ENCODE data around the gene TBC1D8. TPM values are rescaled to one million over a fixed set of nuclear protein-coding genes. Genes with fewer than 3 reads are reported as not detected.
"Not testable (repeated sequence)": the region's sequence is repeated elsewhere in the genome, so short reads cannot be mapped to it uniquely, and the experiment has no call there.

TBC1D8 gene
- total RNA-seq, 1 experiment from 2014 or later = 5.1 TPM

DNA sequence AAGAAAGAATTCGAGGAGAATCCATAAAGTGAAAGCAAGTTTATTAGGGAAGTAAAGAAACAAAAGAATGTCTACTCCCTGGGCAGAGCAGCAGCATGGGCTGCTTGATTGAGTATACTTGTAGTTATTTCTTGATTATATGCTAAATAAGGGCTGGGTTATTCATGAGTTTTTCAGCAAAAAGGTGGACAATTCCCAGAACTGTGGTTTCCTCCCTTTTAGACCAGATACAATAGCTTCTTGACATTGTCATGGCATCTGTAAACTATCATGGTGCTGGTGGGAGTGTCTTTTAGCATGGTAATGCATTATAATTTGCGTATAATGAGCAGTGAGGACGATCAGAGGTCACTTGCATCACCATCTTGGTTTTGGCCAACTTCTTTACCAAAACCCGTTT is 25.6 kb upstream of the TBC1D8 start:
- Histone ChIP-seq H3K27ac (ENCODE audit: low read depth, low read length, poor library complexity, severe bottlenecking) (no peak overlapping the region), H3K4me1 (ENCODE audit: insufficient read depth, low read length, poor library complexity, severe bottlenecking) (no peaks in the 10 kb centered on the region), H3K4me3 (ENCODE audit: low read depth, low read length, poor library complexity, severe bottlenecking) (no peak overlapping the region), H3K36me3 (ENCODE audit: insufficient read depth, low read length, poor library complexity, severe bottlenecking) (no peaks in the 10 kb centered on the region), H3K27me3 (replicated peaks; ENCODE audit: insufficient read depth, low read depth, low read length, poor library complexity) (no peaks in the 10 kb centered on the region), H3K9me3 (ENCODE audit: low read depth, low read length, poor library complexity, severe bottlenecking) (peaks cover 11% of the 10 kb centered on the region)
- DNase-seq (ENCODE audit: low spot score) = no peak
- intact Hi-C loops (cut with micrococcal nuclease; ENCODE audit: unreplicated experiment) = no loop called here
- ChIA-PET POLR2A (ENCODE audit: low non-redundant PET) (no interaction called here), CTCF (no interaction called here)
- TF ChIP-seq EZH2 (IDR thresholded peaks at IDR 0.05; ENCODE audit: borderline replicate concordance, low read depth, low read length, poor library complexity, severe bottlenecking) = no peak
- no peak for TF ChIP-seq CTCF (conservative IDR thresholded peaks at IDR 0.05; ENCODE audit: low read depth, low read length)
- no TSS peak for BruUV-seq (replicated peaks)

DNA sequence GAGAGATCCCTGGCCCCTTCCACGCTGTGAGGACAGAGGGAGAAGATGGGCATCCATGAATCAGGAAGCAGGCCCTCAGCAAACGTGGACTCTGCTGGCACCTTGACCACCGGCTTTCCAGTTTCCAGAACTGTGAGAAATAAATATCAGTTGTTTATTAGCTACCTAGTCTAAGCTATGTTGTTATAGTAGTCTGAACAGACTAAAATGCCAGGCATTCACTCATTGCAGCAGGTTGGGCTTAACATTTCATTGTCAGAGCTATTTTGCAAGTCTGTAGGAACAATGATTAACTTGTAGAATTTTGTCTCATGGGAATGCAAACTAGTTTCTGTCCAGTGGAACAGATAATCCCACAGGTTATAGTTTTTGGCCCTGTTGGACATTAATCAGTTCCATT is 24.8 kb upstream of the TBC1D8 start:
- TF ChIP-seq EZH2 (IDR thresholded peaks at IDR 0.05; ENCODE audit: borderline replicate concordance, low read depth, low read length, poor library complexity, severe bottlenecking) (no peak), CTCF (conservative IDR thresholded peaks at IDR 0.05; ENCODE audit: low read depth, low read length) (no peak)
- Histone ChIP-seq H3K9me3 (ENCODE audit: low read depth, low read length, poor library complexity, severe bottlenecking) (peaks cover 11% of the 10 kb centered on the region), H3K27me3 (replicated peaks; ENCODE audit: insufficient read depth, low read depth, low read length, poor library complexity) (no peaks in the 10 kb centered on the region), H3K4me1 (ENCODE audit: insufficient read depth, low read length, poor library complexity, severe bottlenecking) (no peaks in the 10 kb centered on the region), H3K36me3 (ENCODE audit: insufficient read depth, low read length, poor library complexity, severe bottlenecking) (no peaks in the 10 kb centered on the region), H3K4me3 (ENCODE audit: low read depth, low read length, poor library complexity, severe bottlenecking) (no peak overlapping the region), H3K27ac (ENCODE audit: low read depth, low read length, poor library complexity, severe bottlenecking) (no peak overlapping the region)
- ChIA-PET POLR2A (ENCODE audit: low non-redundant PET) (no interaction called here), CTCF (no interaction called here)
- DNase-seq (ENCODE audit: low spot score) = no peak
- intact Hi-C loops (cut with micrococcal nuclease; ENCODE audit: unreplicated experiment) = no loop called here
- BruUV-seq (replicated peaks) = no TSS peak

GRCh38 chr2:101173707-101174295 is 22.6 kb upstream of the TBC1D8 start:
- intact Hi-C loops (cut with micrococcal nuclease; ENCODE audit: unreplicated experiment) = no loop called here
- Histone ChIP-seq H3K4me3 (ENCODE audit: low read depth, low read length, poor library complexity, severe bottlenecking) (no peak overlapping the region), H3K4me1 (ENCODE audit: insufficient read depth, low read length, poor library complexity, severe bottlenecking) (no peaks in the 10 kb centered on the region), H3K9me3 (ENCODE audit: low read depth, low read length, poor library complexity, severe bottlenecking) (peaks cover 11% of the 10 kb centered on the region), H3K36me3 (ENCODE audit: insufficient read depth, low read length, poor library complexity, severe bottlenecking) (no peaks in the 10 kb centered on the region), H3K27me3 (replicated peaks; ENCODE audit: insufficient read depth, low read depth, low read length, poor library complexity) (no peaks in the 10 kb centered on the region), H3K27ac (ENCODE audit: low read depth, low read length, poor library complexity, severe bottlenecking) (no peak overlapping the region)
- ChIA-PET POLR2A (ENCODE audit: low non-redundant PET) (no interaction called here), CTCF (interaction anchor here (1.0 kb wide), 1 partner anchor 31 kb away, joined by 5 read pairs; no protein-coding TSS in a partner anchor)
- no TSS peak for BruUV-seq (replicated peaks)
- DNase-seq (ENCODE audit: low spot score) = no peak
- no peak for TF ChIP-seq CTCF (conservative IDR thresholded peaks at IDR 0.05; ENCODE audit: low read depth, low read length)
- no peak for TF ChIP-seq EZH2 (IDR thresholded peaks at IDR 0.05; ENCODE audit: borderline replicate concordance, low read depth, low read length, poor library complexity, severe bottlenecking)

- H3K27me3 ChIP-seq (replicated peaks; ENCODE audit: insufficient read depth, low read depth, low read length, poor library complexity); POLR2A ChIA-PET (ENCODE audit: low non-redundant PET); H3K36me3 ChIP-seq (ENCODE audit: insufficient read depth, low read length, poor library complexity, severe bottlenecking); intact Hi-C loops (cut with micrococcal nuclease; ENCODE audit: unreplicated experiment); H3K27ac ChIP-seq (ENCODE audit: low read depth, low read length, poor library complexity, severe bottlenecking); CTCF ChIA-PET; BruUV-seq (replicated peaks); H3K4me3 ChIP-seq (ENCODE audit: low read depth, low read length, poor library complexity, severe bottlenecking); DNase-seq (ENCODE audit: low spot score); H3K4me1 ChIP-seq (ENCODE audit: insufficient read depth, low read length, poor library complexity, severe bottlenecking): not testable (repeated sequence)
- peaks cover 11% of the 10 kb centered on the region for H3K9me3 ChIP-seq (ENCODE audit: low read depth, low read length, poor library complexity, severe bottlenecking)
Measured at GRCh38 chr2:101169822-101170221, 18.6 kb upstream of the TBC1D8 start.

All from A673 (cell line).